Fibroblast of lung (primary cell): ENCODE results near the gene RAPGEF2. TPM values are rescaled to one million over a fixed set of nuclear protein-coding genes. Genes with fewer than 3 reads are reported as not detected.
A peak's percentile ranks its signal among the peaks of the same experiment; 100 is the strongest.

ENCODE experiments used
- DNase-seq, 2 donors: peaks; one replicate each; pipeline versions ENCODE4 v3.0.0 to v3.0.0-alpha.2; 2010; ENCODE audit warnings: low read depth in 2 of 2
- H2AFZ ChIP-seq: 2 replicates; pipeline ENCODE4 v1.5.1; 2012; ENCODE audit warnings: low read length, control low read depth, inconsistent platforms
- H3K27ac ChIP-seq: 2 replicates; pipeline ENCODE4 v1.5.1; 2011; ENCODE audit warnings: low read length, control low read depth; ENCODE audit not compliant: insufficient read depth
- H3K27me3 ChIP-seq: 2 replicates; pipeline ENCODE4 v1.5.1; 2011; ENCODE audit warnings: mild to moderate bottlenecking, low read length; ENCODE audit not compliant: control insufficient read depth, insufficient read depth
- H3K36me3 ChIP-seq: 2 replicates; pipeline ENCODE4 v1.5.1; 2011; ENCODE audit warnings: low read length; ENCODE audit not compliant: control insufficient read depth, insufficient read depth
- H3K4me1 ChIP-seq: 2 replicates; pipeline ENCODE4 v1.5.1; 2011; ENCODE audit warnings: low read length; ENCODE audit not compliant: control insufficient read depth, insufficient read depth; ENCODE audit errors: extremely low read depth
- H3K4me2 ChIP-seq: 2 replicates; pipeline ENCODE4 v1.5.1; 2011; ENCODE audit warnings: low read length, control low read depth; ENCODE audit not compliant: insufficient read depth; ENCODE audit errors: extremely low read depth
- H3K4me3 ChIP-seq, 4 experiments: fragments of 200-600 bp in 1 of 4; sonication (generic) in 1 of 4; replicated peaks in 1 of 4; 2 replicates each; pipeline ENCODE4 v1.5.1; 2011 to 2016; ENCODE audit warnings: low read length in 4 of 4, low read depth in 3 of 4, mild to moderate bottlenecking in 3 of 4, control low read depth in 2 of 4, inconsistent platforms in 1 of 4, mixed read lengths in 1 of 4; ENCODE audit not compliant: insufficient read depth in 1 of 4; ENCODE audit errors: control extremely low read depth in 1 of 4
- H3K79me2 ChIP-seq: 2 replicates; pipeline ENCODE4 v1.5.1; 2012; ENCODE audit warnings: mild to moderate bottlenecking, low read length, inconsistent platforms; ENCODE audit not compliant: control insufficient read depth, insufficient read depth
- H3K9ac ChIP-seq: 2 replicates; pipeline ENCODE4 v1.5.1; 2011; ENCODE audit warnings: mild to moderate bottlenecking, low read length, control low read depth; ENCODE audit not compliant: insufficient read depth
- H3K9me3 ChIP-seq: 2 replicates; pipeline ENCODE4 v1.5.1; 2012; ENCODE audit warnings: low read depth, low read length; ENCODE audit not compliant: control insufficient read depth, insufficient read depth
- H4K20me1 ChIP-seq: 2 replicates; pipeline ENCODE4 v1.5.1; 2011; ENCODE audit warnings: low read length; ENCODE audit not compliant: control insufficient read depth, insufficient read depth; ENCODE audit errors: extremely low read depth
- EZH2 ChIP-seq: IDR thresholded peaks from 2 replicates; pipeline ENCODE4 v1.5.1; 2012; ENCODE audit warnings: low read length, control low read depth, mild to moderate bottlenecking; ENCODE audit errors: missing control alignments
- polyA plus RNA-seq, 2 donors: library from polyadenylated mRNA; depleted of rRNA in 1 of 2; stranded (reverse) in 1 of 2; unstranded in 1 of 2; fragments of >200 nt; gene quantifications; 2 replicates each; pipeline ENCODE4 v1.2.1, GENCODE V29; 2011 to 2012; ENCODE audit warnings: missing spikeins in 1 of 2
- total RNA-seq: library from RNA; depleted of rRNA; stranded (reverse); fragments of >200 nt; gene quantifications from 2 replicates; pipeline ENCODE4 v1.2.1, GENCODE V29; 2014
- TF ChIP-seq, protein P1 (sequence below), 2 donors: IDR thresholded peaks in 1 of 2; conservative IDR thresholded peaks in 1 of 2; 1 replicate in 1 of 2; 2 replicates in 1 of 2; pipeline ENCODE4 v1.5.1; 2011 to 2012; ENCODE audit warnings: low read length in 2 of 2, control low read depth in 1 of 2, inconsistent platforms in 1 of 2, low read depth in 1 of 2, mild to moderate bottlenecking in 1 of 2

RAPGEF2 gene
- total and polyA plus RNA-seq, 2 donors (not counting 1 experiment from before 2014, with no cell fraction given) = 45.5 to 58.5 TPM

DNA sequence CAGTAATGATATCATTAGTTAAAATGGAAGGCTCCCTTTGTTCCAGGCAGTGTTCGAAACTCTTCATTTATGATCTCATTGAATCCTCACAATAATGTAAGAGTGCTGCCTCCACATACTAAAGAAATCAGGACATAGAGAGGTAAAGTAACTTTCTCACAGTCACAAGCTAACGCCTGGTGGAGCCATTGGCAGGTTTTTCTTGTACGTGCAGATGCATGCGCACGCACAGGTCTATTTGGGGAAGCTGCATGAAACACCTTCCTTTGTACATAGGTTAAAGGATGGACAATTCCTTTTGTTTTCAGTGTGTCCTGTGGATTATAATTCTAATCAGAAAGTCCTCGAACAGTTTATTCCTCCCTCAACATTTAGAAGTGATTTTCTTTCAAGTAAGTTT is 176.2 kb downstream of the RAPGEF2 start:
- Histone ChIP-seq H3K9me3 (no peaks in the 10 kb centered on the region), H3K27ac (no peak overlapping the region), H4K20me1 (no peaks in the 10 kb centered on the region), H3K27me3 (no peaks in the 10 kb centered on the region), H3K9ac (no peak overlapping the region), H3K4me1 (peaks cover 5% of the 10 kb centered on the region), H3K36me3 (no peaks in the 10 kb centered on the region), H3K79me2 (peaks cover 4% of the 10 kb centered on the region), H2AFZ (no peak overlapping the region), H3K4me3 (no peak overlapping the region), H3K4me2 (no peak overlapping the region)
- DNase-seq = no peak
- TF ChIP-seq EZH2 = no peak
- TF ChIP-seq, protein P1, sequence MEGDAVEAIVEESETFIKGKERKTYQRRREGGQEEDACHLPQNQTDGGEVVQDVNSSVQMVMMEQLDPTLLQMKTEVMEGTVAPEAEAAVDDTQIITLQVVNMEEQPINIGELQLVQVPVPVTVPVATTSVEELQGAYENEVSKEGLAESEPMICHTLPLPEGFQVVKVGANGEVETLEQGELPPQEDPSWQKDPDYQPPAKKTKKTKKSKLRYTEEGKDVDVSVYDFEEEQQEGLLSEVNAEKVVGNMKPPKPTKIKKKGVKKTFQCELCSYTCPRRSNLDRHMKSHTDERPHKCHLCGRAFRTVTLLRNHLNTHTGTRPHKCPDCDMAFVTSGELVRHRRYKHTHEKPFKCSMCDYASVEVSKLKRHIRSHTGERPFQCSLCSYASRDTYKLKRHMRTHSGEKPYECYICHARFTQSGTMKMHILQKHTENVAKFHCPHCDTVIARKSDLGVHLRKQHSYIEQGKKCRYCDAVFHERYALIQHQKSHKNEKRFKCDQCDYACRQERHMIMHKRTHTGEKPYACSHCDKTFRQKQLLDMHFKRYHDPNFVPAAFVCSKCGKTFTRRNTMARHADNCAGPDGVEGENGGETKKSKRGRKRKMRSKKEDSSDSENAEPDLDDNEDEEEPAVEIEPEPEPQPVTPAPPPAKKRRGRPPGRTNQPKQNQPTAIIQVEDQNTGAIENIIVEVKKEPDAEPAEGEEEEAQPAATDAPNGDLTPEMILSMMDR (conservative IDR thresholded peaks at IDR 0.05 in 1 of 2, IDR thresholded peaks at IDR 0.05 in 1 of 2; ENCODE audit: low read depth in 1 of 2, low read length in 2 of 2) = no peak

DNA sequence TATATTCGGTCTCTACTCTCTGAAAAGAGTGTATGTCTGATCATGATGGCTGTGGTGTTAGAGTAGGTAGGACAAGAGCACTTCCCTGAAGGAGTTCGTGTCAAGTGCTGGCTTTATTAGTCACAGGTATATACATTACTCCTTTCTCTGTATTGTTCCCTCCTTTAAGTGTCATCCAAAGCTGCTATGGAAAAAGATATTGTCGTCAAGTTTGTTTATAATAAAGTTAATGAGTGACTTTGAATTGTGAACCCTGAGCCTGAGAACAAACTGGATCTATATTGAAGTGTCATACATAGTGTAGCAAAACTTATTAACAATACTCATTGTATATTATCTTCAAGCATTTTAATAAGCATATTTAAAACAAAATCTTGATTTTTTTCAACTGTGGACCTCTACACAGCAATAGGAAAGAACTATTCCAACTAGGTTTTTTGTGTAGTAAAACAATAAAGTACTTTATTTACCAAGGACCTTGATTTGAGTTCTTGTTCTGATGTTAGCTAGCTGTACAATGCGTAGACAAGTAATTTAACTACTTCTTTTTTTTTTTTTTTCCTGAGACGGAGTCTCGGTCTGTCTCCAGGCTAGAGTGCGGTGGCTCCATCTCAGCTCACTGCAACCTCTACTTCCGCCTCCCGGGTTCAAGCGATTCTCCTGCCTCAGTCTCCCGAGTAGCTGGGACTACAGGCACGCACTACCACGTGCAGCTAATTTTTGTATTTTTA is 177.7 kb downstream of the RAPGEF2 start:
- Histone ChIP-seq H3K9ac (no peak overlapping the region), H3K4me2 (no peak overlapping the region), H3K4me1 (peaks cover 7% of the 10 kb centered on the region), H3K4me3 (no peak overlapping the region), H4K20me1 (no peaks in the 10 kb centered on the region), H3K79me2 (peaks cover 4% of the 10 kb centered on the region), H3K9me3 (no peaks in the 10 kb centered on the region), H3K27ac (no peak overlapping the region), H2AFZ (no peak overlapping the region), H3K27me3 (no peaks in the 10 kb centered on the region), H3K36me3 (no peaks in the 10 kb centered on the region)
- no peak for TF ChIP-seq EZH2
- TF ChIP-seq, protein P1 (conservative IDR thresholded peaks at IDR 0.05 in 1 of 2, IDR thresholded peaks at IDR 0.05 in 1 of 2; ENCODE audit: low read depth in 1 of 2, low read length in 2 of 2) = no peak
- DNase-seq = no peak

DNA sequence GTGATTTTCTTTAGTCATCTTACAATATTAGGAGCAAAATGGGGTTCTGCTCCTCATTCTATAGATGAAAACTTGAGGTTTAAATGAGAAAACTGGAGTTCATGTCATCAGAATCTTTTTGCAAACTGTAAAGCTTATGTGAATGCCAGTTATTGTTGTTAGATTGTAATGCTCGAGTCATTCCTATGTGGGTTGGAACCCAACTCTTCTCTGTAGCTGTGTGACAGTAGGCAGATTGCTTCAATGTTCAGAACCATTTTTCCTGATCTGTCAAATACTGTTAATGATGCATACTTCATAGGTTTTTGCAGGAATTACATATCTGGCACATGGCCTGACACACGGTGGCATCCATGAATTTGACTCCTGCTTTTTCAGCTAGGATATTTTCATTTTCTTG is 178.9 kb downstream of the RAPGEF2 start:
- H3K9ac ChIP-seq = no peak overlapping the region

More for the DNA sequence above, 178.9 kb downstream of the RAPGEF2 start:
- peaks cover 7% of the 10 kb centered on the region for H3K4me1 ChIP-seq
- H3K27ac ChIP-seq = no peak overlapping the region
- H3K9me3 ChIP-seq = no peaks in the 10 kb centered on the region
- no peak overlapping the region for H2AFZ ChIP-seq
- no peaks in the 10 kb centered on the region for H4K20me1 ChIP-seq
- no peaks in the 10 kb centered on the region for H3K36me3 ChIP-seq
- TF ChIP-seq, protein P1 (conservative IDR thresholded peaks at IDR 0.05 in 1 of 2, IDR thresholded peaks at IDR 0.05 in 1 of 2; ENCODE audit: low read depth in 1 of 2, low read length in 2 of 2) = no peak
- TF ChIP-seq EZH2 = no peak
- H3K79me2 ChIP-seq = peaks cover 8% of the 10 kb centered on the region
- peak in 1 of 2 donors; percentile 38 for DNase-seq
- H3K27me3 ChIP-seq = no peaks in the 10 kb centered on the region
- H3K4me3 ChIP-seq = no peak overlapping the region
- peak overlapping the region; percentile 62 for H3K4me2 ChIP-seq
